Activated CD8-positive, alpha-beta T cell treated with anti-CD3 and anti-CD28 coated beads for 36 hours (primary cell): ENCODE data around the gene NPPB. TPM values are rescaled to one million over a fixed set of nuclear protein-coding genes. Genes with fewer than 3 reads are reported as not detected.

Experiments
- ATAC-seq: fragments of 200-7000 bp; cut with Tn5 transposase; one replicate; pipeline ENCODE4 v1.10.0; 2021; ENCODE audit warnings: mild to moderate bottlenecking, moderate library complexity
- CTCF ChIA-PET: fragments of 350-600 bp; sonication (Branson Sonifier 250); formaldehyde crosslinking; loops from one replicate; lab custom pipeline; 2021; ENCODE audit warnings: antibody characterized with exemption; lab: Charles Lee
- POLR2A ChIA-PET: fragments of 350-600 bp; sonication (Branson Sonifier 250); formaldehyde crosslinking; loops from one replicate; lab custom pipeline; 2021; ENCODE audit warnings: antibody characterized with exemption; lab: Charles Lee
- DNase-seq: peaks from one replicate; pipeline ENCODE4 v3.0.0-alpha.2; 2020
- H3K27ac Mint-ChIP-seq: one replicate; pipeline ENCODE4 v1.8.0; 2021; ENCODE audit warnings: mild to moderate bottlenecking, mixed read lengths
- H3K27me3 Mint-ChIP-seq: one replicate; pipeline ENCODE4 v1.8.0; 2021; ENCODE audit warnings: mixed read lengths
- H3K36me3 Mint-ChIP-seq: one replicate; pipeline ENCODE4 v1.8.0; 2021; ENCODE audit warnings: low read depth, mixed read lengths
- H3K4me1 Mint-ChIP-seq: one replicate; pipeline ENCODE4 v1.8.0; 2021; ENCODE audit warnings: low read depth, mixed read lengths
- H3K4me3 Mint-ChIP-seq: one replicate; pipeline ENCODE4 v1.8.0; 2021; ENCODE audit warnings: mild to moderate bottlenecking, moderate library complexity, mixed read lengths
- H3K9me3 Mint-ChIP-seq: one replicate; pipeline ENCODE4 v1.8.0; 2021; ENCODE audit warnings: mixed read lengths
- intact Hi-C: fragments of 100-400 bp; cut with micrococcal nuclease; formaldehyde crosslinking; loops from one replicate; pipeline ENCODE4 v1.10.0; 2022
- total RNA-seq, 2 experiments: library from RNA; stranded (reverse); gene quantifications; one replicate each; pipeline ENCODE4 v1.2.3, GENCODE V29; 2021
- TF ChIP-seq, protein P1 (sequence below): fragments of 200-600 bp; IDR thresholded peaks from one replicate; pipeline ENCODE4 v1.8.0; 2022; ENCODE audit warnings: antibody characterized with exemption, mild to moderate bottlenecking

Gene NPPB
- total RNA-seq, 2 experiments from 2014 or later, result not detected

GRCh38 chr1:11860083-11860482 lies 1.3 kb upstream of the NPPB start:
- ChIA-PET POLR2A (interaction anchor here (9.1 kb wide), 1 partner anchor 48 kb away, joined by 68 read pairs; no protein-coding TSS in a partner anchor), CTCF (interaction anchor here (1.0 to 1.7 kb wide), 2 partner anchors 12 to 14 kb away, joined by 3 read pairs; no protein-coding TSS in a partner anchor)
- intact Hi-C loops, result no loop called here
- Mint-ChIP-seq H3K36me3 (no peaks in the 10 kb centered on the region), H3K27ac (no peak overlapping the region), H3K27me3 (peaks cover 45% of the 10 kb centered on the region), H3K4me1 (peaks cover 5% of the 10 kb centered on the region), H3K9me3 (no peaks in the 10 kb centered on the region), H3K4me3 (no peak overlapping the region)
- ATAC-seq, result no peak
- TF ChIP-seq, protein P1, sequence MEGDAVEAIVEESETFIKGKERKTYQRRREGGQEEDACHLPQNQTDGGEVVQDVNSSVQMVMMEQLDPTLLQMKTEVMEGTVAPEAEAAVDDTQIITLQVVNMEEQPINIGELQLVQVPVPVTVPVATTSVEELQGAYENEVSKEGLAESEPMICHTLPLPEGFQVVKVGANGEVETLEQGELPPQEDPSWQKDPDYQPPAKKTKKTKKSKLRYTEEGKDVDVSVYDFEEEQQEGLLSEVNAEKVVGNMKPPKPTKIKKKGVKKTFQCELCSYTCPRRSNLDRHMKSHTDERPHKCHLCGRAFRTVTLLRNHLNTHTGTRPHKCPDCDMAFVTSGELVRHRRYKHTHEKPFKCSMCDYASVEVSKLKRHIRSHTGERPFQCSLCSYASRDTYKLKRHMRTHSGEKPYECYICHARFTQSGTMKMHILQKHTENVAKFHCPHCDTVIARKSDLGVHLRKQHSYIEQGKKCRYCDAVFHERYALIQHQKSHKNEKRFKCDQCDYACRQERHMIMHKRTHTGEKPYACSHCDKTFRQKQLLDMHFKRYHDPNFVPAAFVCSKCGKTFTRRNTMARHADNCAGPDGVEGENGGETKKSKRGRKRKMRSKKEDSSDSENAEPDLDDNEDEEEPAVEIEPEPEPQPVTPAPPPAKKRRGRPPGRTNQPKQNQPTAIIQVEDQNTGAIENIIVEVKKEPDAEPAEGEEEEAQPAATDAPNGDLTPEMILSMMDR, result no peak
- no peak for DNase-seq

DNA sequence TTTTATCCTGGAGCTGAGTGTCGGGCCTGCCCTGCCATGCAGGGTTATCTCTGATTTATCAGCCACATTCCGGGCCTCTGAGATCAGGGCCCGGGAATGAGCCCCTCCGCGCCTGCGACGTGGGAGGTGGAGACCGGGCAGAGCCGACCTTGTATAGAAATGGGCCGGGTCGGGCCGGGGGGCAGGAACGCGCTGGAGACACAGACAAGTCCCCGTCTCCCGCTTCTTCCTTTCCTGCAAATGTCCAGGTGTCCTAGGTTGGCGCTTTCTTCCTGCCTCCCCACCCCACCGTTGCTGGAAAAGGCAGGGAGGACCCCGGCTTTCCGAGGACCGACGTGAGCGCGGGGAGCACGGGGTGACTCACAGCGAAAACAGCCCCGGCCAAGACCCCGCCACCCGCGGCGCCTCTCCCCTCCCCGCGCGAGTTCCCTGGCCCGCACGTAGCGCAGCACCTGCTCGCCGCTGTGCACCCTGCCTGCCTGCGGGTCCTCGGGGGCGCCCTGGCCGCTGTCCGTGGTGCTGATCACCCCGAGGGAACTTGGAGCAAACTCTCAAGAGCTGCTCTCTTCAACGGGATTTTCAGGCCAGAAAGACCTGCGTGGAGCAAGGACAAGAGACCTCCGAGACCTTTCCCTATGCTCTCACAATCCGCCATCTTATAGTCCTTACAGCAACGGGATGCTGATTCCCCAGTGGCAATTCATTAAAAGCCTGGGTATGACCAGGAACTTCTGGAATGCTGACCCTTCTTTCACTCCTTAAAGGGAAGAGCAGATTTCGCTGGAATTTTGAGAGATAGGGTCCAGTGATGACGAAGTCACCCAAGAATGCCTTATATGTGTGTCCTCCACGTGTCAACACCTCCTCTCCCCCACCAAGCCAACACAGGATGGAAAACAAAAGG lies 475 bp upstream of the NPPB start:
- CTCF ChIA-PET, result interaction anchor here (1.7 kb wide), 1 partner anchor 13 kb away, joined by 3 read pairs; no protein-coding TSS in a partner anchor
- intact Hi-C loops, result loop anchor here (5.0 kb wide), 1 partner anchor 33 kb away; no protein-coding TSS in a partner anchor
- Mint-ChIP-seq H3K36me3 (no peaks in the 10 kb centered on the region), H3K9me3 (no peaks in the 10 kb centered on the region), H3K27me3 (peaks cover 46% of the 10 kb centered on the region), H3K27ac (no peak overlapping the region), H3K4me3 (no peak overlapping the region), H3K4me1 (peaks cover 5% of the 10 kb centered on the region)
- POLR2A ChIA-PET, result interaction anchor here (0.5 to 9.1 kb wide), 2 partner anchors 49 to 87 kb away, joined by 3 to 68 read pairs; no protein-coding TSS in a partner anchor
- TF ChIP-seq, protein P1, result peak; percentile 21
- DNase-seq (peak; percentile 83), ATAC-seq (peak; percentile 91)

- CTCF ChIA-PET, result no interaction called here
- DNase-seq (no peak), ATAC-seq (no peak)
- POLR2A ChIA-PET, result interaction anchor here (9.1 kb wide), 1 partner anchor 50 kb away, joined by 68 read pairs; no protein-coding TSS in a partner anchor
- H3K4me3 Mint-ChIP-seq, result no peak overlapping the region
- H3K4me1 Mint-ChIP-seq, result peaks cover 5% of the 10 kb centered on the region
- no peaks in the 10 kb centered on the region for H3K36me3 Mint-ChIP-seq
- peaks cover 46% of the 10 kb centered on the region for H3K27me3 Mint-ChIP-seq
- H3K9me3 Mint-ChIP-seq, result no peaks in the 10 kb centered on the region
- TF ChIP-seq, protein P1, result no peak
- H3K27ac Mint-ChIP-seq, result no peak overlapping the region
- intact Hi-C loops, result loop anchor here (5.0 kb wide), 1 partner anchor 34 kb away; no protein-coding TSS in a partner anchor
Measured at GRCh38 chr1:11858158-11858557, 587 bp downstream of the NPPB start.

GRCh38 chr1:11857164-11857851 lies 1.4 kb downstream of the NPPB start:
- intact Hi-C loops, result loop anchor here (5.0 kb wide), 1 partner anchor 35 kb away; no protein-coding TSS in a partner anchor
- Mint-ChIP-seq H3K27me3 (peaks cover 46% of the 10 kb centered on the region), H3K4me3 (no peak overlapping the region)

More at GRCh38 chr1:11857164-11857851, 1.4 kb downstream of the NPPB start:
- POLR2A ChIA-PET, result interaction anchor here (9.1 kb wide), 1 partner anchor 51 kb away, joined by 68 read pairs; no protein-coding TSS in a partner anchor
- Mint-ChIP-seq H3K36me3 (no peaks in the 10 kb centered on the region), H3K27ac (no peak overlapping the region), H3K9me3 (no peaks in the 10 kb centered on the region), H3K4me1 (peaks cover 5% of the 10 kb centered on the region)
- CTCF ChIA-PET, result interaction anchor here (1.0 kb wide), 1 partner anchor 19 kb away, joined by 3 read pairs; no protein-coding TSS in a partner anchor
- ATAC-seq (no peak), DNase-seq (no peak)
- TF ChIP-seq, protein P1, result no peak
